ENCODE data around the gene CTRL.

CTRL gene

GRCh38 chr16:67963662-67964321 is 32.1 kb upstream of the CTRL start:
- in situ Hi-C loops (cut with MboI; ENCODE audit: low sequenced_read_pairs): no loop called here

GRCh38 chr16:67963292-67963661 is 31.6 kb upstream of the CTRL start:
- in situ Hi-C loops (cut with MboI; ENCODE audit: low sequenced_read_pairs): no loop called here

- in situ Hi-C loops (cut with MboI; ENCODE audit: low sequenced_read_pairs): no loop called here
Observed at GRCh38 chr16:67962135-67962534, 30.5 kb upstream of the CTRL start.

GRCh38 chr16:67961551-67961957 is 29.9 kb upstream of the CTRL start:
- in situ Hi-C loops (cut with MboI; ENCODE audit: low sequenced_read_pairs): no loop called here

- in situ Hi-C loops (cut with MboI; ENCODE audit: low sequenced_read_pairs): no loop called here
Observed at GRCh38 chr16:67959536-67960329, 28.1 kb upstream of the CTRL start.

- in situ Hi-C loops (cut with MboI; ENCODE audit: low sequenced_read_pairs): no loop called here
Observed at GRCh38 chr16:67957622-67958021, 26.0 kb upstream of the CTRL start.

GRCh38 chr16:67954421-67955196 is 22.9 kb upstream of the CTRL start:
- in situ Hi-C loops (cut with MboI; ENCODE audit: low sequenced_read_pairs): no loop called here

GRCh38 chr16:67953641-67954375 is 22.1 kb upstream of the CTRL start:
- in situ Hi-C loops (cut with MboI; ENCODE audit: low sequenced_read_pairs): no loop called here

- in situ Hi-C loops (cut with MboI; ENCODE audit: low sequenced_read_pairs): no loop called here
Observed at GRCh38 chr16:67951485-67951884, 19.8 kb upstream of the CTRL start.

- in situ Hi-C loops (cut with MboI; ENCODE audit: low sequenced_read_pairs): no loop called here
Observed at GRCh38 chr16:67950335-67950843, 18.7 kb upstream of the CTRL start.

GRCh38 chr16:67949645-67950044 is 18.0 kb upstream of the CTRL start:
- in situ Hi-C loops (cut with MboI; ENCODE audit: low sequenced_read_pairs): no loop called here

- in situ Hi-C loops (cut with MboI; ENCODE audit: low sequenced_read_pairs): no loop called here
Observed at GRCh38 chr16:67948015-67948414, 16.4 kb upstream of the CTRL start.

- in situ Hi-C loops (cut with MboI; ENCODE audit: low sequenced_read_pairs): no loop called here
Observed at GRCh38 chr16:67946966-67947558, 15.4 kb upstream of the CTRL start.

- in situ Hi-C loops (cut with MboI; ENCODE audit: low sequenced_read_pairs): no loop called here
Observed at GRCh38 chr16:67946128-67946569, 14.5 kb upstream of the CTRL start.

- in situ Hi-C loops (cut with MboI; ENCODE audit: low sequenced_read_pairs): no loop called here
Observed at GRCh38 chr16:67945392-67945933, 13.8 kb upstream of the CTRL start.

GRCh38 chr16:67944690-67945391 is 13.2 kb upstream of the CTRL start:
- in situ Hi-C loops (cut with MboI; ENCODE audit: low sequenced_read_pairs): no loop called here

GRCh38 chr16:67943619-67944504 is 12.2 kb upstream of the CTRL start, which contains the start of gene LCAT:
TSS of gene LCAT (minus strand) at chr16:67944120. CDS start at chr16:67944101, 19 bp downstream.
- in situ Hi-C loops (cut with MboI; ENCODE audit: low sequenced_read_pairs): no loop called here

GRCh38 chr16:67943256-67943618 is 11.6 kb upstream of the CTRL start:
- in situ Hi-C loops (cut with MboI; ENCODE audit: low sequenced_read_pairs): no loop called here
